GM12892 (cell line): ENCODE measurements around the gene CDIPT.
A peak's percentile ranks its signal among the peaks of the same experiment; 100 is the strongest.
"Not testable (repeated sequence)": the region's sequence is repeated elsewhere in the genome, so short reads cannot be mapped to it uniquely, and the experiment has no call there.

ENCODE experiments used
- DNase-seq: peaks from one replicate; pipeline ENCODE4 v3.0.0; 2011; ENCODE audit not compliant: insufficient read length
- FAIRE-seq: peaks from 2 replicates; lab custom pipeline; 2011; peaks lifted over from hg19 to GRCh38; lab: Jason Lieb, UNC
- POLR2A ChIP-seq: IDR thresholded peaks from 2 replicates; pipeline ENCODE4 v1.6.1; 2011; ENCODE audit warnings: low read depth, low read length, control low read depth
- POLR2AphosphoS5 ChIP-seq: IDR thresholded peaks from 2 replicates; pipeline ENCODE4 v1.6.1; 2011; ENCODE audit warnings: low read depth, low read length, control low read depth
- TAF1 ChIP-seq: IDR thresholded peaks from 2 replicates; pipeline ENCODE4 v1.6.1; 2011; ENCODE audit warnings: low read depth, mild to moderate bottlenecking, control low read depth, low read length, borderline replicate concordance

Gene CDIPT

DNA sequence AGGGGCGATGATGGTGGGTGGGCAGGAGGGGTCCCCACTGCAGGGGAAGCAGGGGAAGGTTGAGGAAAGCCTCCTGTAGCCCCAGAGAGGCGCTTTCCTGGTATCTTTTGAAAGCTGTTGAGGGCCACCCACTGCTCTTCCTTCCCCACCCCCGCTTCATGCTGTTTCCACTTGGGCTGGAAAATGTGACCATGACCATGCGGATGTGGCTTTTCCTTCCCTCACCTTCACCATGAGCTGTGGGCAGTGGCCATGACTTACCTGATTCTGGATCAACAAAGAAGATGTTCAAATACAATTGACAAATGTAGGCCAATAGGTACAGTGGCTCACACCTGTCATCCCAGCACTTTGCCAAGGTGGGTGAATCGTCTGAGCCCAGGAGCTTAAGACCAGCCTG, 28.9 kb downstream of the CDIPT start:
- DNase-seq (no peak), FAIRE-seq (no peak)
- no peak for TF ChIP-seq POLR2AphosphoS5
- no peak for TF ChIP-seq POLR2A
- TF ChIP-seq TAF1, result no peak

GRCh38 chr16:29833219-29833618, 29.8 kb downstream of the CDIPT start:
- not testable (repeated sequence) for DNase-seq, FAIRE-seq

DNA sequence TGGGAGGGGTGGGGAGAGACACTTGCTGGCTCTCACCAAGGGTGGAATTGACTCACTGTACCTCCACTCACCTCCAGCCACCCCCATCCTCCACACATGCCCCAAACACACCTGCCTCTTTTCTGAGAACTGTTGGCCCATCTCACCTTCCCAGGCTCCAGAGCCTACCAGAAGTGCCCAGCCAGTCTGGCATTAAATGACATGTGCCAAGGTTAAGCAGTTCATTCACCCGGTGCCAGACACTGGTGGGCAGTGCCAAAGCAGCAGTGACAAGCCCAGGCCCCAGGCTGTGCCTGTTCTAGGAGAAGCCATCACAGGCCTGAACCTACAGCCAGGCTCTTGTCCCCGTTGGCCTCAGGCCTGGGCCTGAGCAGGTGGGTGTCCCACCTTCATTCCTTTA, 31.5 kb downstream of the CDIPT start:
- no peak for DNase-seq
- FAIRE-seq, result no peak

DNA sequence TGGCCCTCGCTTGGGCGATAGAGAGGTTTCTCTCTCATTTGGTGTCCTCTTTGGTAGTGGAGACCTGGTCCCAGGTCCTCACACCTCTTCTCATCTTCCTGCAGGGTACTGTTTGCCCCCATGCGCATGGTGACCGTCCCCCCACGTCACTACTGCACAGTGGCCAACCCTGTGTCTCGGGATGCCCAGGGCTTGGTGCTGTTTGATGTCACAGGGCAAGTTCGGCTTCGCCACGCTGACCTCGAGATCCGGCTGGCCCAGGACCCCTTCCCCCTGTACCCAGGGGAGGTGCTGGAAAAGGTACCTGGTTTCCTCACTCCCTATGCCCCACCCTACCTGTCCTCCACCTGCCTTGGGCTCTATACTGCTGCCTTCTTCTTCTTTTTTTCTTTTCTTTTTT, 32.3 kb downstream of the CDIPT start:
- TF ChIP-seq POLR2AphosphoS5 (no peak), TAF1 (no peak), POLR2A (no peak)
- FAIRE-seq, result no peak
- DNase-seq, result no peak

More for the DNA sequence above, 31.5 kb downstream of the CDIPT start:
- no peak for TF ChIP-seq POLR2A
- TF ChIP-seq TAF1, result no peak
- TF ChIP-seq POLR2AphosphoS5, result no peak

DNA sequence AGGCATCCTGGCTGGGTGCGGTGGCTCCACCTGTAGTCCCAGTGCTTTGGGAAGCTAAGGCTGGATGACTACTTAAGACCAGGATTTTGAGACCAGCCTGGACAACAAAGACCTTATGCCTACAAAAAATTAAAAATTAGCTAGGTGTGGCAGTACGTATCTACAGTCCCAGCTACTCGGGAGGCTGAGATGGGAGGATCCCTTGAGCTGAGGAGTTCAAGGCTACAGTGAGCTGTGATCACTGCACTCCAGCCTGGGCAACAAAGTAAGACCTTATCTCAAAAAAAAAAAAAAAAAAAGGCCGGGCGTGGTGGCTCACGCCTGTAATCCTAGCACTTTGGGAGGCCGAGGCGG, 36.7 kb downstream of the CDIPT start:
- TF ChIP-seq POLR2A, result no peak
- TF ChIP-seq TAF1, result no peak
- TF ChIP-seq POLR2AphosphoS5, result no peak
- no peak for DNase-seq
- no peak for FAIRE-seq

GRCh38 chr16:29825145-29826044, 37.6 kb downstream of the CDIPT start:
- TF ChIP-seq POLR2AphosphoS5 (no peak), POLR2A (no peak; the same call in 1 of the 2 replicates), TAF1 (no peak)
- FAIRE-seq (no peak), DNase-seq (peak; percentile 72)

GRCh38 chr16:29824589-29825144, 38.4 kb downstream of the CDIPT start:
- DNase-seq (no peak), FAIRE-seq (no peak)
- no peak for TF ChIP-seq POLR2A
- no peak for TF ChIP-seq TAF1
- no peak for TF ChIP-seq POLR2AphosphoS5

GRCh38 chr16:29821643-29822115, 41.3 kb downstream of the CDIPT start:
- no peak for FAIRE-seq
- no peak for DNase-seq
- TF ChIP-seq TAF1 (no peak), POLR2A (no peak), POLR2AphosphoS5 (no peak)

- FAIRE-seq, result peak; percentile 70
- DNase-seq, result peak; percentile 64
- peak; percentile 66; the same call in 1 of the 2 replicates for TF ChIP-seq POLR2AphosphoS5
- TF ChIP-seq POLR2A, result peak; percentile 72; the same call in 1 of the 2 replicates
- TF ChIP-seq TAF1, result 0 out of 2 replicates have a peak, but pooled peaks have one; percentile 56
These were observed 42.0 kb downstream of the CDIPT start for GRCh38 chr16:29820730-29821642.

DNA sequence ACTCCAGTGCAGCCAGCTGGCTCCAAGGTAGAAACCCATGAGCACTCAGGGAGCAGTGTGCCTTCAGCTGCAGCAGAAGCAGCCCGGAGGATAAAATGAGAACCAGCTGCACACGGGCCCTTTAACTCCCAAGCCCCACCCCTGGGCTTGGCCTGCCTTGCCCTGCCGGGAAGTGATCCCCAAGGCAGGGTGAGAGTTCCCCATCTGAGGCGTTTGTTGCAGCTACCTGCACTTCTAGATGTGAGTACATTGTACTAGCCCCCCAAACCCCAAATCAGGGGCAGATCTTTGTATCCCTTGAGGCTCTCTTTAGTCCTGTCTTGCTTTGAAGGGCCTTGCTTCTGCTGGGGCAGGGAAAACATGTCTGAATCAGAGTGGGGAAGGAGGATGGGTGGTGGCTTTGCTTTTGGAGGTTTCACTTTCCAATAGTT, 42.7 kb downstream of the CDIPT start, which contains the start of gene MVP:
TSS of gene MVP (plus strand) at position 192 of the 431 bp plus-strand sequence. CDS start 10,088 bp downstream, outside the sequence.
- TF ChIP-seq POLR2A, result peak; percentile 53; the same call in 1 of the 2 replicates
- peak; percentile 55; the same call in 1 of the 2 replicates for TF ChIP-seq POLR2AphosphoS5
- TF ChIP-seq TAF1, result 0 out of 2 replicates have a peak, but pooled peaks have one; percentile 39
- FAIRE-seq, result peak; percentile 78
- peak; percentile 73 for DNase-seq
